B cell (primary cell): Measurements from ENCODE around the gene ZNF281. TPM values are rescaled to one million over a fixed set of nuclear protein-coding genes. Genes with fewer than 3 reads are reported as not detected.

ENCODE experiments used
- ATAC-seq: fragments of 200-7000 bp; cut with Tn5 transposase; one replicate; pipeline ENCODE4 v1.10.0; 2021; ENCODE audit warnings: low read depth, mild to moderate bottlenecking, moderate number of reproducible peaks, moderate library complexity
- CTCF ChIA-PET: fragments of 350-600 bp; sonication (Branson Sonifier 250); formaldehyde crosslinking; loops from one replicate; lab custom pipeline; 2021; ENCODE audit warnings: antibody characterized with exemption, inconsistent platforms; lab: Charles Lee
- POLR2A ChIA-PET: fragments of 350-600 bp; sonication (Branson Sonifier 250); formaldehyde crosslinking; loops from one replicate; lab custom pipeline; 2021; ENCODE audit warnings: antibody characterized with exemption; lab: Charles Lee
- DNase-seq: peaks from one replicate; pipeline ENCODE4 v3.0.0; 2013
- H2AFZ ChIP-seq: 2 replicates; pipeline ENCODE4 v1.6.1; 2012; ENCODE audit warnings: mild to moderate bottlenecking, low read depth, low read length; ENCODE audit not compliant: insufficient read depth, poor library complexity, severe bottlenecking
- H3K27ac ChIP-seq, 2 donors: 1 replicate in 1 of 2; 2 replicates in 1 of 2; pipeline ENCODE4 v1.5.1; 2012 to 2013; ENCODE audit warnings: low read length in 2 of 2, mild to moderate bottlenecking in 2 of 2, moderate library complexity in 1 of 2
- H3K27me3 ChIP-seq, 4 experiments: fragments of 200-600 bp in 1 of 4; sonication (generic) in 1 of 4; replicated peaks in 1 of 4; 1 replicate in 2 of 4; 2 replicates in 2 of 4; pipeline versions ENCODE4 v1.6.1 to v1.7.0; 2013 to 2016; ENCODE audit warnings: low read length in 3 of 4, mild to moderate bottlenecking in 2 of 4, mixed read lengths in 1 of 4, moderate library complexity in 1 of 4; ENCODE audit not compliant: insufficient read depth in 4 of 4, control insufficient read depth in 3 of 4; ENCODE audit errors: control extremely low read depth in 1 of 4
- H3K36me3 ChIP-seq, 2 experiments: replicated peaks in 1 of 2; 1 replicate in 1 of 2; 2 replicates in 1 of 2; pipeline versions ENCODE4 v1.6.1 to v1.7.1; 2013; ENCODE audit warnings: low read length in 1 of 2; ENCODE audit not compliant: insufficient read depth in 2 of 2, control insufficient read depth in 1 of 2; ENCODE audit errors: control extremely low read depth in 1 of 2, extremely low read depth in 1 of 2
- H3K4me1 ChIP-seq, 2 donors: fragments of 200-600 bp in 1 of 2; sonication (generic) in 1 of 2; 1 replicate in 1 of 2; 2 replicates in 1 of 2; pipeline versions ENCODE4 v1.5.1 to v1.6.1; 2013 to 2017; ENCODE audit warnings: low read length in 2 of 2; ENCODE audit not compliant: control insufficient read depth in 2 of 2, insufficient read depth in 2 of 2
- H3K4me2 ChIP-seq: replicated peaks from 2 replicates; pipeline ENCODE3; 2012; ENCODE audit warnings: mild to moderate bottlenecking, low read depth, low read length; ENCODE audit not compliant: poor library complexity, severe bottlenecking
- H3K4me3 ChIP-seq, 5 experiments: fragments of 200-600 bp in 1 of 5; sonication (generic) in 1 of 5; 1 replicate in 3 of 5; 2 replicates in 2 of 5; pipeline versions ENCODE4 v1.5.1 to v1.7.0; 2011 to 2016; ENCODE audit warnings: low read length in 4 of 5, mild to moderate bottlenecking in 4 of 5, low read depth in 2 of 5, control low read depth in 1 of 5, moderate library complexity in 1 of 5; ENCODE audit not compliant: insufficient read depth in 1 of 5; ENCODE audit errors: control extremely low read depth in 1 of 5, extremely low read depth in 1 of 5
- H3K79me2 ChIP-seq: fragments of 200-600 bp; sonication (generic); one replicate; pipeline ENCODE4 v1.6.0; 2016; ENCODE audit warnings: low read length; ENCODE audit not compliant: control insufficient read depth, insufficient read depth
- H3K9ac ChIP-seq: fragments of 200-600 bp; sonication (generic); 2 replicates; pipeline ENCODE4 v1.6.1; 2017; ENCODE audit warnings: mild to moderate bottlenecking, low read length, moderate library complexity
- H3K9me3 ChIP-seq, 3 donors: one replicate each; pipeline versions ENCODE4 v1.6.1 to v1.7.1; 2013; ENCODE audit warnings: low read length in 2 of 3; ENCODE audit not compliant: control insufficient read depth in 2 of 3, insufficient read depth in 1 of 3; ENCODE audit errors: control extremely low read depth in 1 of 3
- H4K20me1 ChIP-seq: 2 replicates; pipeline ENCODE4 v1.6.0; 2012; ENCODE audit warnings: mild to moderate bottlenecking, low read length; ENCODE audit not compliant: insufficient read depth, control insufficient read depth, poor library complexity, severe bottlenecking
- H3K27ac Mint-ChIP-seq: one replicate; pipeline ENCODE4 v1.8.0; 2021; ENCODE audit warnings: mixed read lengths
- H3K27me3 Mint-ChIP-seq: one replicate; pipeline ENCODE4 v1.8.0; 2021; ENCODE audit warnings: mixed read lengths
- H3K4me1 Mint-ChIP-seq: one replicate; pipeline ENCODE4 v1.8.0; 2021; ENCODE audit warnings: mixed read lengths
- H3K4me3 Mint-ChIP-seq: one replicate; pipeline ENCODE4 v1.8.0; 2021; ENCODE audit warnings: mixed read lengths
- H3K9me3 Mint-ChIP-seq: one replicate; pipeline ENCODE4 v1.8.0; 2022; ENCODE audit warnings: mixed read lengths; ENCODE audit not compliant: insufficient read depth
- CTCF ChIP-seq: fragments of 200-600 bp; IDR thresholded peaks from one replicate; pipeline ENCODE4 v1.8.0; 2022; ENCODE audit warnings: antibody characterized with exemption, mild to moderate bottlenecking
- EZH2 ChIP-seq: IDR thresholded peaks from 2 replicates; pipeline ENCODE4 v1.6.1; 2012; ENCODE audit warnings: borderline replicate concordance, low read depth, mild to moderate bottlenecking, moderate library complexity, low read length; ENCODE audit not compliant: insufficient read depth, poor library complexity, severe bottlenecking
- whole genome bisulfite sequencing: methylation state at CpG from one replicate; pipeline ENCODE4 v1.1.5; 2013; ENCODE audit warnings: missing lambda C conversion rate; ENCODE audit not compliant: insufficient coverage; 5-methylcytosine and 5-hydroxymethylcytosine counted together
- intact Hi-C: fragments of 100-400 bp; cut with micrococcal nuclease; formaldehyde crosslinking; loops from one replicate; pipeline ENCODE4 v1.10.0; 2022
- polyA plus RNA-seq: library from polyadenylated mRNA; depleted of rRNA; stranded (reverse); fragments of >200 nt; gene quantifications from 2 replicates; pipeline ENCODE4 v1.2.3, GENCODE V29; 2012
- total RNA-seq, 2 donors: library from RNA; stranded (reverse); fragments of 120-200 nt in 1 of 2; gene quantifications; 1 replicate in 1 of 2; 2 replicates in 1 of 2; pipeline versions ENCODE4 v1.2.3 to v1.2.4, GENCODE V29; 2013 to 2022

ZNF281 gene
- total and polyA plus RNA-seq, 2 donors (not counting 1 experiment from before 2014, with no cell fraction given): 3.8 to 23.5 TPM

GRCh38 chr1:200427744-200428143 lies 17.9 kb upstream of the ZNF281 start:
- POLR2A ChIA-PET: no interaction called here
- Histone ChIP-seq H3K4me1 (no peaks in the 10 kb centered on the region), H3K4me2 (no peak overlapping the region), H3K9me3 (no peaks in the 10 kb centered on the region), H2AFZ (no peak overlapping the region), H3K27ac (no peak overlapping the region), H3K27me3 (no peaks in the 10 kb centered on the region), H3K79me2 (no peaks in the 10 kb centered on the region), H3K4me3 (no peak overlapping the region), H4K20me1 (no peaks in the 10 kb centered on the region), H3K36me3 (no peaks in the 10 kb centered on the region), H3K9ac (no peak overlapping the region)
- no peaks in the 10 kb centered on the region for H3K27me3 Mint-ChIP-seq
- peaks cover 6% of the 10 kb centered on the region for H3K4me1 Mint-ChIP-seq
- intact Hi-C loops: no loop called here
- no peak for ATAC-seq
- no peak overlapping the region for H3K27ac Mint-ChIP-seq
- no peak for DNase-seq
- TF ChIP-seq CTCF (no peak), EZH2 (no peak)
- no peaks in the 10 kb centered on the region for H3K9me3 Mint-ChIP-seq
- WGBS: 100% methylated on average over 1 of the region's 5 CpGs
- no peak overlapping the region for H3K4me3 Mint-ChIP-seq
- CTCF ChIA-PET: no interaction called here

- Mint-ChIP-seq H3K27ac (no peak overlapping the region), H3K4me3 (no peak overlapping the region), H3K9me3 (no peaks in the 10 kb centered on the region), H3K27me3 (no peaks in the 10 kb centered on the region), H3K4me1 (peaks cover 6% of the 10 kb centered on the region)
- 100% methylated on average over 1 of the region's 2 CpGs for WGBS
- Histone ChIP-seq H4K20me1 (no peaks in the 10 kb centered on the region), H3K27ac (no peak overlapping the region), H3K9ac (no peak overlapping the region), H3K4me3 (no peak overlapping the region), H2AFZ (no peak overlapping the region), H3K4me2 (no peak overlapping the region), H3K4me1 (no peaks in the 10 kb centered on the region), H3K79me2 (no peaks in the 10 kb centered on the region), H3K36me3 (no peaks in the 10 kb centered on the region), H3K9me3 (no peaks in the 10 kb centered on the region), H3K27me3 (no peaks in the 10 kb centered on the region)
- no peak for ATAC-seq
- TF ChIP-seq EZH2 (no peak), CTCF (no peak)
- ChIA-PET CTCF (no interaction called here), POLR2A (no interaction called here)
- DNase-seq: no peak
- intact Hi-C loops: no loop called here
Measured at GRCh38 chr1:200426196-200426595, 16.4 kb upstream of the ZNF281 start.
